RPMI7951 (cell line): Measurements from ENCODE around the gene NPM1. TPM values are rescaled to one million over a fixed set of nuclear protein-coding genes. Genes with fewer than 3 reads are reported as not detected.

Experiments used
- DNase-seq: peaks from one replicate; pipeline ENCODE4 v3.0.0-alpha.2; 2012; ENCODE audit warnings: low read depth
- total RNA-seq: library from RNA; depleted of rRNA; stranded (reverse); fragments of >200 nt; shearing (Covaris generic); gene quantifications from 2 replicates; pipeline ENCODE4 v1.2.3, GENCODE V29; 2014

Gene NPM1
- total RNA-seq, 1 experiment from 2014 or later, result 785 TPM

- DNase-seq, result no peak
Measured at GRCh38 chr5:171427318-171428167, 39.9 kb downstream of the NPM1 start.

GRCh38 chr5:171428168-171428696 lies 40.6 kb downstream of the NPM1 start:
- DNase-seq, result no peak

GRCh38 chr5:171428809-171429542 lies 41.3 kb downstream of the NPM1 start:
- no peak for DNase-seq

- no peak for DNase-seq
Measured at GRCh38 chr5:171429543-171429910, 41.9 kb downstream of the NPM1 start.

DNA sequence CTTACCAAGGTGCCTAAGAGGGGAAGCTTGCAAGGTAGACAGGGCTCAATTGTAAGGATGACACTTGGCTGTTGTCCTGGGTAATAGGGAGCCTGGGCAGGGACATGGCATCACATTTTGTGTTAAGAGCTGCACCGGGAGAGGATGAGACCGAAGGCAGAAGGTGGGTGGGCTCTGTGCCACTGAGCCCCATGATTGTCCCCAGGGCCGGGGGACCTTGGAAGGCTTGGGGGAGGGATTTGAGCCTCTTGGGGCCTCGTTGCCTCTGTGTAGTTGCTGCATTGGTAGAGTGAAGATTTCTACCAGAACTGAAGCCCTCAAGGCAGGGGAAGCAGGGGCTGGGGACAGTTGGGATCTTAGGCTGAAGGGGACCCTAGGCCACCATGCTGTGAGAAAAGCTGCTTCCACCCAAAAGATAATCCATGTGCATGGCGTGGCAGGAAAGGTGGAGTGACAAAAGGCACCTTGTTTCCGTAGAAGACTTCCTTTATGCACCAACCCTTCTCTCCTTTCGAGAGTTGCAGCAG lies 43.7 kb downstream of the NPM1 start:
- DNase-seq, result no peak

DNA sequence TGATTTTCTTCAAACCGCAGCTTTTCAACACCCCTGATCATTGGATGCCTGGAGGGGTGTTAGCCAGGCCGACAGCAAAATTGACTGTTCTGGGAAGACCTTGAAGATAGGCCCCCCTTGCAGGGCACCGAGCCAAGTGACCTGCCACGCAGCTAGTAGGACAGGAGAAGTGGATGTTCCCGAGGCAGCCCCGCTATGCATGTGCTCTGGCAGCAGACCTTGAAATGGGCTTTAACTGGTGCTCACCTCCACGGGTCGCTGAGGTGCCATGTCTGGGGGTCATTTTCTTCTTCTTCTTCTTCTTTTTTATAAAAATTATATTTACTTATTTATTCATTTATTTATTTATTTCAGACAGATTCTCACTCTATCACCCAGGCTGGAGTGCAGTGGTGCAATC lies 44.4 kb downstream of the NPM1 start:
- DNase-seq, result no peak

DNA sequence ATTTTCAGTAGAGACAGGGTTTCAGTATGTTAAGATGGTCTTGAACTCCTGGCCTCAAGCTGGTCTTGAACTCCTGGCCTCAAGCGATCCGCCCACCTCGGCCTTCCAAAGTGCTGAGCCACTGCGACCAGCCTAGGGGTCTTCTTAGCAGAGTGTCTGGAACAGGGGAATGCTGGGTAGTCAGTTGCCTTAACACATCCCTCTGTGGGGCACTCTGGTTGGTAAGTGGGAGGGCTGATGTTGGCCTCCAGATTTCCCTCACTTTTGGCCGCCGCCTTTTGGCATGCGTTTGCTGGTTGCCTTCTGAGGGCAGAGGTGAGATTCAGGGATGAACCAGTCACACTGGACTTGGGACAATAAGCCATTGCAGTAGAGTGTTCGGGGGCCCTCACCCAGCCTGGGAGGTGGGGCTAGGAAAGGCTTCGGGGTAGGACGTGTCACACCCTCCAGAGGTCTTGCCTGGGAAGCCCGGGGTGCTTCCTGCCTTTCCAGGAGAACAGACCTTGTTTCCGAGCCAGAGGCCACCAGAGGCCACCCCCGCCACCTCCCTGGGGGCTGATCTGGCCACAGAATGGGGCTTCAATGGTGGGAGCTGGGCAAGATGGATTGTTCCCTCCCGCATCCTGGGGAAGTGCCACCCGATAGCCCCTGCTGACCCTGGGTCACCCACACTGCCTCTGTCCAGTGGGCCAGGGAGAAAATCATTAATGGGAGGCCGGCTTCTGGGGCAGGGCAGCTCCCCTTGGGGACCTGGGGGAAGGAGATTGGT lies 45.1 kb downstream of the NPM1 start:
- DNase-seq, result no peak

DNA sequence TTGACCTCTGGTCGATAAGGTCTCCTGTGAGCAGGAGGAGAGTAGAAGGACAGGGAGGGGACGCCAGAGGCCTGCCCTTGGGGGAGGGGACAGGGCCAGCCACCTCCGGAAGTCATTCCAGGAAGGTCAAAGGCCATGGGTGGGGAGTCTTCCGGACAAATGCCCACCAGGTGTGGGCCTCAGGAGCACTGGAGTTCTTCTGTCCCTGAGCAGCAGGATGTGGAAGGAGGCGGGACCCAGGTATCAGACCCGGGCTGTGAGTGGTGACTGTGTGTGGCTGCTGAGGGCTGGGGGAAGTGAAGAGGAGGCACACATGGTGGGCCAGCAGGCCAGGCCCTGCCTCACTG lies 45.7 kb downstream of the NPM1 start:
- DNase-seq, result no peak

DNA sequence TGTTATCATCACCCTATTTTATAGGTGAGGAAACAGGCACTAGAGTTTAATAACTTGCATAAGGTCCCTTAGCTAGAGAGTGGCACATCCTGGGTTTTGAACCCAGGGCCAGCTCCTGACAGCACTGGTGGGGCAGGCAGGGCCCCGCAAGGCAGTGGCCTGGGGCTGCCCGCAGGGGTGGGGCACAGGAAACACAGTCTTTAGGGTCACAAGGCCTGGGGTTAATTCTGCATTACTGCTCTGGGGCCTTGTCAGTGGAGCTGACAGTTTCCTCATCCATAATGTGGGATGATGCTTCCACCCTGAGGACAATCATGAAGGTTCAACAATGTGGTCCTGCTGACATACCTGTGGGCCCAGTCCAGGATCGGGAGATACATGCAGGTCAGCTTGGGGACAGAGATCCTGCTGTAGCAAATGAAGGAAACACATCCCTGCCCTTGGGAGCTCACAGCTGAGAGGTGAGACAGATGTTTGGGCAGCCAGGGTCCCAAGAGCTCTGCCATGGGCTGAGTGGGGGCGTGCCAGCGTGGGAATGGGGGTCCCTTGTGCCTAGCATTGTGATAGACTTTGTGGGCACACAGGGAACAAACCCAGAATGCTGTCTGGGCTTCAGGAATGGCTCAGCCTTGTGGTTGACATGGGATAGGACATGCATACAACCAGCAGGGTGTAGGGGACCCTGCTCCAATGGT lies 46.5 kb downstream of the NPM1 start:
- no peak for DNase-seq

- DNase-seq, result no peak
Measured at GRCh38 chr5:171434874-171435273, 47.2 kb downstream of the NPM1 start.

DNA sequence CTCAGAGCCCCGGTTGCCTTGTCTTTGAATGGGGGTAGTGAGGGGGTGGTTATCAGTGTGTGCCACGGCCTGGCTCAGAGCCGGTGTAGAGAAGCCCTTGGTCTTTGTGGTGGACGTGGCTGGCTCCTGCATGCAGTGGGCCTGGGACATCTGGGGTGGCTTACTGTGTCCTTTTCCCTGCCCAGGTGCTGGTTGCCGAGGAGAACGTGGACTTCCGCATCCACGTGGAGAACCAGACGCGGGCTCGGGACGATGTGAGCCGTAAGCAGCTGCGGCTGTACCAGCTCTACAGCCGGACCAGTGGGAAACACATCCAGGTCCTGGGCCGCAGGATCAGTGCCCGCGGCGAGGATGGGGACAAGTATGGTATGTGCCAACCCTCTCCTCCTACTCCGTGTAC lies 48.3 kb downstream of the NPM1 start:
- DNase-seq, result no peak

DNA sequence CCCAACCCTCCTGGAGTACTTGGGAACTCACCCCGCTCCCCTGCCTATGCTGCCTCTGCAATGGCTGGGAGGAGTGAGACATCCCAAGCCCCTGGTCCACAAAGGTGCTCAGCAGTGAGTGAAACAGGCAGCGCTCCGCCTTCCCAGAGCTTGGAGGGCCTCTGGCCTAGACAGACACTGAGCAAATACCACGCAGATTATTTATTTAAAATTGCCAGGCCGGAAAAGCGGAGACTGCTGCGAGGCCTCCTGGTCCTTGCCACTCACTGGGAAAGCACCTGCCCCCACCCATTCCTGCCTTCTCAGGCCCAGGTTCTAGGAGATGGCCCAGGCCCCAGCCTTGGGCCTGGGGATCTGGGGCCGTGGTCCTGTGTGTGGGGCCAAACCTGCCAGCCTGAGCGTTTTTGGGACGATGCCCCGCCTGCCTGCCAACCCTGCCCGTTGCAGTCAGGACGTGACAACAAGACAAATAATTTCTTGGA lies 49.2 kb downstream of the NPM1 start:
- no peak for DNase-seq

- DNase-seq, result no peak
Measured at GRCh38 chr5:171437286-171437821, 49.7 kb downstream of the NPM1 start.

DNA sequence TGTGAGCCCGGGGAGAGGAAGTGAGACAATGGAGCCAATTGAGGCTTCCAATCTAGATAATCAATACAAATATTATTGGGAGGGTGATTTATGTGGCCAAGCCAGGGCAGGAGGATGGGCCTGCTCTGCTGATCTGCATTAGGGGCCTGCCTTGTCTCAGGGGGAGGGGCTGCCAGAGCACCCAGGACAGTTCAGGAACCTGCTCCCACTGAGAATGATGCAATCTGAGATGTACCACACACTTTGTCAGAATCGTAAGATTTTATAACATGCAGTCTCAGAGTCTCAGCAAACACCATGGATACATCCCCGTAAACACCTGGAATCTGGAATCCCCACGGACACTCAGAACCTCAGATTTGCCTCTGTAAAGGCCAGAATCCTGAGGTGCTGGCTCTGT lies 51.1 kb downstream of the NPM1 start:
- no peak for DNase-seq

GRCh38 chr5:171441246-171441791 lies 53.7 kb downstream of the NPM1 start:
- DNase-seq, result no peak

- no peak for DNase-seq
Measured at GRCh38 chr5:171442287-171443042, 54.8 kb downstream of the NPM1 start.

DNA sequence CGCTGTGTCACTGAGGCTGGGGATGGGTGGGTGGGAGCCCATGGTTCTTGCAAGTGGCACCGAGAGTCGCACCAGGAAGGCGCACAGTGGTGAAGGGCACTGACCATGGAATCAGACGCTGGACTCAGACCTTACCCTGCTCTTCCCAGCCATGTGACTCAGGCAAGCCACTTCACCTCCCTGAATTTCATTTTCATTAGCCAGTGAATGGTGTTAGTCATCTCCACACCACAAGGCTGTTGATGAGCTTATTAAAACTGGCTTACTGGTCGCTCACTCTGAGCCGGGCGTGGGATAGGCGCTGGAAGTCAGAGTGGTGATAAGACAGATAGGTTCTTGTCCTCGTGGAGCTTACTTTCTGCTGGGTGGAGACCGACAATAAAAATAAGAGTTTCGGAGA lies 56.9 kb downstream of the NPM1 start:
- DNase-seq, result no peak

DNA sequence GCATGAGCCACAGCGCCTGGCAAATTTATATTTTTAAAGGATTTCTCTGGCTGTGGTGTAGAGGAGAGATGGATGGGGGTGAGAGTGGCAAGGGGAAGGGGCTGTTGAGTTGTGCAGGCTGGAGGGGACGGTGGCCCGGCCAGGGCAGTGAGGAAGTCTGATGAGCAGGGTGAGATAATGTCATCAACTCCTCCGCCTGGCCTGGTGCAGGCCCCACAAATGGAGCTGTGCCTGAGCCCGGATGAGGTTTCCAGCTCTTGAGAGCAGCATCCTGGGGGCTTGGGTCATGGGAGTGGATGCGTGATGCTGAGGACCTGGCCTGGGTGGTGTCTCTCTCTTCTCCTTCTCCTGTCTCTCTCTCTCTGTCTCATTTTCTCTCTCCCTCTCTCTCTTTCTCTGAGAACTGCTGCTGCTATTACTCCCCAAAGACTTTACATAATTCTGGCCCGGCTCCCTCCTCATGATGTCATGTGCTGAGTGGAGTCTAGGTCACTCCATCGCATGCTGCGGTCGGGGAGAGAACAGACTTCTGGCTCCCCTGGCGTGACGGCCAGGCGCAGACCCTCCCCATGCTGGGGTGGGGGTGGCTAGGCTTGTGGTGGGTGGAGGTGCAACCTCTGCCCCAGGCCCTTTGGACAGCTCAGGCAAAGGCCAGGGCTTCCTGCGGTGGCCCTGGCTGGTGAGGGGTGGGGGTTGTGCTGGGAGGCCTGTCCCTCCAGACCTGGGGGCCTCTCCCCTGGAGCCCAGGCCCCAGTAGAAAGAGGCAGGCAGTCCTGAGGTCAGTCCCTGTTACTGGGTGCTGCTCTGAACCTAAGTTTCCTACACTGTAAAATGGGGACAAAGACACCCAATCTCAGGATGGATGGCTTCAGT lies 58.2 kb downstream of the NPM1 start:
- no peak for DNase-seq

DNA sequence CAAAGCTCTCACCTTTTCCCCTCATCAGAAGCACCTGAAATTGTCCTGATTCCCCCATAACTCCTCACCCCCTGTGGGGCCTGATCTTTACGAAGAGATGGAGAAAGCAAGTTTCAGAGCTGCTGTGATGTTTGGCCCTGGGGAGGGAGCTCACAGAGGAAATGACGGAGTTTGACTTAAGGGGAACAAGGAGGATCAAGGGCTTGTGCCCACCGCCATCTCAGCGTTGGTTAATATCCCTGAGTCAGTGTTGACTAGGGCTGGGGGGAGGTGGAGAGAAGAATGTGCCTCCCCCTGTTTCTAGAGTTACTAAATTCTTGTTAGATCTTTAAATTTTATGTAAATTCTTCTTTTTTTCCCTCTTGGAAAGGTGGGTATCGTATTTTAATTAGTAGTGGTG lies 59.6 kb downstream of the NPM1 start:
- no peak for DNase-seq
